ENCODE results near the gene HOXD3. TPM values are rescaled to one million over a fixed set of nuclear protein-coding genes. Genes with fewer than 3 reads are reported as not detected.

The HOXD3 gene
- total RNA-seq, 2 donors from 2014 or later = 1.2 to 3.9 TPM

- TF ChIP-seq CTCF (IDR thresholded peaks at IDR 0.05) = no peak
- H3K9me3 ChIP-seq = no peaks in the 10 kb centered on the region
- H3K4me1 ChIP-seq (ENCODE audit: control insufficient read depth in 1 of 2, low read depth in 2 of 2) = peaks cover 14 to 28% of the 10 kb centered on the region in 2 donors
- ATAC-seq (ENCODE audit: insufficient number of reproducible peaks, low FRiP score, low read depth) (no peak), DNase-seq (ENCODE audit: low spot score) (no peak)
- H3K27me3 ChIP-seq (replicated peaks; ENCODE audit: insufficient read depth) = peaks cover 14% of the 10 kb centered on the region
- no peak overlapping the region for H3K27ac ChIP-seq
- H3K36me3 ChIP-seq = no peaks in the 10 kb centered on the region
- peak overlapping the region; percentile 74 for H3K4me3 ChIP-seq
These were observed 30.2 kb downstream of the HOXD3 start for GRCh38 chr2:176187200-176187898.

GRCh38 chr2:176187899-176188773, 31.0 kb downstream of the HOXD3 start, which contains the start of gene HOXD1:
Gene HOXD1 (plus strand): TSS chr2:176188668. CDS start chr2:176188802, 134 bp downstream.
- DNase-seq (ENCODE audit: low spot score) (no peak), ATAC-seq (ENCODE audit: insufficient number of reproducible peaks, low FRiP score, low read depth) (no peak)
- no peak for TF ChIP-seq CTCF (IDR thresholded peaks at IDR 0.05)
- Histone ChIP-seq H3K4me3 (peak within 1 kb of the TSS; percentile 74), H3K9me3 (no peaks in the 10 kb centered on the region), H3K36me3 (no peaks in the 10 kb centered on the region), H3K4me1 (ENCODE audit: control insufficient read depth in 1 of 2, low read depth in 2 of 2) (peaks cover 14 to 28% of the 10 kb centered on the region in 2 donors), H3K27ac (no peak within 1 kb of the TSS), H3K27me3 (replicated peaks; ENCODE audit: insufficient read depth) (peaks cover 14% of the 10 kb centered on the region)

- DNase-seq (ENCODE audit: low spot score) (no peak), ATAC-seq (ENCODE audit: insufficient number of reproducible peaks, low FRiP score, low read depth) (no peak)
- Histone ChIP-seq H3K4me1 (ENCODE audit: control insufficient read depth in 1 of 2, low read depth in 2 of 2) (peaks cover 14 to 28% of the 10 kb centered on the region in 2 donors), H3K27me3 (replicated peaks; ENCODE audit: insufficient read depth) (peaks cover 14% of the 10 kb centered on the region), H3K36me3 (no peaks in the 10 kb centered on the region), H3K9me3 (no peaks in the 10 kb centered on the region), H3K4me3 (peak overlapping the region; percentile 74), H3K27ac (no peak overlapping the region)
- TF ChIP-seq CTCF (IDR thresholded peaks at IDR 0.05) = no peak
These were observed 31.9 kb downstream of the HOXD3 start for GRCh38 chr2:176188774-176189680.

GRCh38 chr2:176189681-176190641, 32.9 kb downstream of the HOXD3 start:
- Histone ChIP-seq H3K27me3 (replicated peaks; ENCODE audit: insufficient read depth) (peaks cover 14% of the 10 kb centered on the region), H3K9me3 (no peaks in the 10 kb centered on the region), H3K4me3 (peak overlapping the region; percentile 74), H3K4me1 (ENCODE audit: control insufficient read depth in 1 of 2, low read depth in 2 of 2) (peaks cover 14 to 28% of the 10 kb centered on the region in 2 donors), H3K36me3 (no peaks in the 10 kb centered on the region), H3K27ac (no peak overlapping the region)
- no peak for DNase-seq (ENCODE audit: low spot score)
- ATAC-seq (ENCODE audit: insufficient number of reproducible peaks, low FRiP score, low read depth) = no peak
- TF ChIP-seq CTCF (IDR thresholded peaks at IDR 0.05) = no peak
